RWPE2 (cell line): ENCODE measurements around the gene TRAF7.
"Not testable (repeated sequence)": the region's sequence is repeated elsewhere in the genome, so short reads cannot be mapped to it uniquely, and the experiment has no call there.

Source experiments
- ATAC-seq: fragments of 200-7000 bp; cut with Tn5 transposase; 3 replicates; pipeline ENCODE4 v1.9.1; 2021; ENCODE audit warnings: low read depth
- DNase-seq: peaks from one replicate; pipeline ENCODE4 v3.0.0-alpha.2; 2020; ENCODE audit warnings: low spot score
- H3K27ac ChIP-seq: fragments of 450-650 bp; 2 replicates; pipeline ENCODE4 v1.5.1; 2017; ENCODE audit warnings: mild to moderate bottlenecking; ENCODE audit not compliant: poor library complexity, severe bottlenecking
- H3K27me3 ChIP-seq: fragments of 250-450 bp; sonication (Bioruptor Pico); 2 replicates; pipeline ENCODE4 v1.5.1; 2021; ENCODE audit warnings: mild to moderate bottlenecking, moderate library complexity; ENCODE audit not compliant: insufficient read depth, poor library complexity, severe bottlenecking
- H3K36me3 ChIP-seq: fragments of 250-450 bp; sonication (Bioruptor Pico); 2 replicates; pipeline ENCODE4 v1.5.1; 2020; ENCODE audit warnings: low read depth, mild to moderate bottlenecking, moderate library complexity
- H3K4me1 ChIP-seq: fragments of 250-450 bp; sonication (Bioruptor Pico); 2 replicates; pipeline ENCODE4 v1.5.1; 2021; ENCODE audit warnings: mild to moderate bottlenecking, moderate library complexity; ENCODE audit not compliant: insufficient read depth, poor library complexity, severe bottlenecking
- H3K4me3 ChIP-seq: fragments of 250-450 bp; sonication (Bioruptor Pico); 2 replicates; pipeline ENCODE4 v1.5.1; 2021; ENCODE audit warnings: mild to moderate bottlenecking, moderate library complexity; ENCODE audit not compliant: severe bottlenecking
- H3K9me3 ChIP-seq: fragments of 250-450 bp; sonication (Bioruptor Pico); 2 replicates; pipeline ENCODE4 v1.5.1; 2021; ENCODE audit warnings: mild to moderate bottlenecking, moderate library complexity; ENCODE audit not compliant: severe bottlenecking
- TF ChIP-seq, protein P1 (sequence below): fragments of 450-650 bp; IDR thresholded peaks from one replicate; pipeline ENCODE4 v1.5.1; 2017; ENCODE audit warnings: mild to moderate bottlenecking, moderate library complexity; ENCODE audit not compliant: poor library complexity, severe bottlenecking

The TRAF7 gene

DNA sequence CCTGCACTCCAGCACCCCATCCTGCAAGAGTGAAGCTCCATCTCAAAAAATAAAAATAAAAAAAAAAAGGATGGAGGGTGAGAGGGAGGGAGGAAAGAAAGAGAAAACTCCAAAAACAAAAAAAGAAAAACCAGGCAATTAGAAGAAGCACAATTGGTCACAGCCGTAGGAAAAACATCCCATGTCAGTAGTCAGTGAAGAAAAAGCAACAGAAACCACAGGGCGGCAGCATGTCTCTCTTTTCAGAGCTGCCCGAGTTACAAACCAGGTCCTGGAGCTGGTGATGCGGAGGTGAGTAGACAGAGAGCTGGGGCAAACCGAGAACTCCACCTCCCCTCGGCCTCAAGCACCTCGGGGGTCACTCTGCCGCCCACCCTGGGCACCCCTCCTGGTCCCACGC lies 34.3 kb upstream of the TRAF7 start:
- not testable (repeated sequence) for H3K36me3 ChIP-seq, H3K9me3 ChIP-seq, H3K27me3 ChIP-seq, H3K4me3 ChIP-seq, DNase-seq
- H3K4me1 ChIP-seq: peaks cover 17% of the 10 kb centered on the region
- H3K27ac ChIP-seq: peak overlapping the region; percentile 99
- peak; percentile 48 for ATAC-seq
- TF ChIP-seq, protein P1, sequence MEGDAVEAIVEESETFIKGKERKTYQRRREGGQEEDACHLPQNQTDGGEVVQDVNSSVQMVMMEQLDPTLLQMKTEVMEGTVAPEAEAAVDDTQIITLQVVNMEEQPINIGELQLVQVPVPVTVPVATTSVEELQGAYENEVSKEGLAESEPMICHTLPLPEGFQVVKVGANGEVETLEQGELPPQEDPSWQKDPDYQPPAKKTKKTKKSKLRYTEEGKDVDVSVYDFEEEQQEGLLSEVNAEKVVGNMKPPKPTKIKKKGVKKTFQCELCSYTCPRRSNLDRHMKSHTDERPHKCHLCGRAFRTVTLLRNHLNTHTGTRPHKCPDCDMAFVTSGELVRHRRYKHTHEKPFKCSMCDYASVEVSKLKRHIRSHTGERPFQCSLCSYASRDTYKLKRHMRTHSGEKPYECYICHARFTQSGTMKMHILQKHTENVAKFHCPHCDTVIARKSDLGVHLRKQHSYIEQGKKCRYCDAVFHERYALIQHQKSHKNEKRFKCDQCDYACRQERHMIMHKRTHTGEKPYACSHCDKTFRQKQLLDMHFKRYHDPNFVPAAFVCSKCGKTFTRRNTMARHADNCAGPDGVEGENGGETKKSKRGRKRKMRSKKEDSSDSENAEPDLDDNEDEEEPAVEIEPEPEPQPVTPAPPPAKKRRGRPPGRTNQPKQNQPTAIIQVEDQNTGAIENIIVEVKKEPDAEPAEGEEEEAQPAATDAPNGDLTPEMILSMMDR: peak; percentile 40

DNA sequence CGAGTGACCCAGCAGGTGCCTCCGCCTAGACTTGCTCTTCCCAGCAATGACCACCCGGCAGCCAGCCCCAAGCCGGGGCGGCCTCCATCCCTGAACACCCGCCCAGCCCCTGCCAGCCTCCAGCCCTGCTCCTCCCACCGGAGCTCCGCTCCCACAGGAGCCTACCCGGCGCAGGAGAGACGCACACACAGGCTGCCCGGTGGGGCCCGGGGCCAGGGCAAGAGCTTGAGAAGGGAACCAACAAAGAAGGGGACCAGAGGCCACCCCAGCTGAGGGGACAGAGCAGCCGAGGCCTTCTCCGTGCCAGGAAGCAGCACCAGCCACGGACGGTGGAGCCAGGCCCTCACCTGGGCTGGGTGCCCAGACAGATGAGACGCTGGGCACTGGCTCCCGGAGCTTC lies 33.7 kb upstream of the TRAF7 start:
- TF ChIP-seq, protein P1: no peak
- 0 out of 2 replicates have a peak, but pooled peaks cover 3% of the 10 kb centered on the region for H3K36me3 ChIP-seq
- peak overlapping the region; percentile 99 for H3K27ac ChIP-seq
- peaks cover 18% of the 10 kb centered on the region for H3K4me1 ChIP-seq
- ATAC-seq (peak; percentile 26; the same call in 2 of the 3 replicates), DNase-seq (no peak)
- H3K4me3 ChIP-seq: peak overlapping the region; percentile 12
- no peaks in the 10 kb centered on the region for H3K9me3 ChIP-seq
- no peaks in the 10 kb centered on the region for H3K27me3 ChIP-seq

DNA sequence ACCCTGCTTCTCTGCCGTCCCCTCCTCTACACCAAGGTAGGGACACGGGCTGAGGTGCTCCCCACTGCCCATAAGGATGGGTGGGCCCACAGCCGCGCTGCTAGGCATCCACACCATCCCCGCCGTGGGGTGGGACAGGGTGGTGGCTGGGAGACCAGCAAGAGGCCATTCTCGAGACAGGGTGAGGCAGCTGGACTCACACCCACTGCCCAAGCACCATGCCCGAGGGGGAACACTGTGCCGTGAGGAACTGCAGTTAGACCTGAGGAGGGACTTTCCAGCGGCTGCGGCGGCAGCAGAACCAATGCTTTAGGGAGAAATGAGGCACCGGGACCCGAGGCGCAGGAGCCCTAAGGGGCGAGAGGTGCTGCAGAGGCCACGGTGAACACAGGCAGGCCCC lies 33.2 kb upstream of the TRAF7 start:
- H3K9me3 ChIP-seq: no peaks in the 10 kb centered on the region
- no peak overlapping the region for H3K4me3 ChIP-seq
- peak overlapping the region; percentile 99 for H3K27ac ChIP-seq
- peaks cover 18% of the 10 kb centered on the region for H3K4me1 ChIP-seq
- H3K36me3 ChIP-seq: 0 out of 2 replicates have a peak, but pooled peaks cover 3% of the 10 kb centered on the region
- TF ChIP-seq, protein P1: no peak
- ATAC-seq (no peak), DNase-seq (no peak)
- H3K27me3 ChIP-seq: no peaks in the 10 kb centered on the region

DNA sequence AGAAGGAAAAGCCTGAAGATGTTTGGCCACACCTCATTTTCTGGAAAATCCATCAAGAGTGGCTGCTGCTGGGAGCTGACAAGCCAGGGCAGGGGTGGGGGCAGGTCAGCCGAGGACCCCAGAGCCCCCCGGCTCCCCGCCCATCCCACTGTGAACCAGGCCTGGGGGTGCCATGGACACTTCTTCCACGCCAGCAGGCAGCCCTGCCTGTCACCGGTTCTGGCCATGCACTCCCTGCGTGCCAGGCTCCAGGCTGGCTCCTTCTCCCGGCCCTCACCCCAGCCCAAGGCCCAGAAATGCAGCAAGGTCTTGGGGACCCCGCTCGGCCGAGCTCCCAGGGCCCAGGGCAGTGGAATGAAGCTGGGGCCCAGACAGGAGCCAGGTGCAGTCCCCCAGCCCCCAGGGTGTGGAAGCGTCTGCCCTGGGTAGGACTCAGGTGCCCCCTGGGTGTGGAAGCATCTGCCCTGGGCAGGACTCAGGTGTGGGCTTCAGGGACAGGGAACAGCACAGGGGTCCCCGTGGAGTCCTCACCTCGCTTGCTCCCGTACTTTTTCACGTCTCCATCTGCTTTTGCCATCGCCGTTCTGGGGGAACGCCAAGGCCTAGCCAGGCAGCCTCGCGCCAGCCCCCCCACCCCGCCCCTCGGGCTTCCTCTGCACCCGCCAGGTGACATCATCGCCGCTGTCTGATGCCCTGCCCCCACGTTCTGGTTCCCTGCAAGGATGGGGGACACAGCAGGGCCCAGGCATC lies 32.5 kb upstream of the TRAF7 start:
- H3K27me3 ChIP-seq, DNase-seq, ATAC-seq, H3K9me3 ChIP-seq, H3K36me3 ChIP-seq: not testable (repeated sequence)
- peak overlapping the region; percentile 99 for H3K27ac ChIP-seq
- H3K4me1 ChIP-seq: peaks cover 20% of the 10 kb centered on the region
- peak overlapping the region; percentile 16 for H3K4me3 ChIP-seq

DNA sequence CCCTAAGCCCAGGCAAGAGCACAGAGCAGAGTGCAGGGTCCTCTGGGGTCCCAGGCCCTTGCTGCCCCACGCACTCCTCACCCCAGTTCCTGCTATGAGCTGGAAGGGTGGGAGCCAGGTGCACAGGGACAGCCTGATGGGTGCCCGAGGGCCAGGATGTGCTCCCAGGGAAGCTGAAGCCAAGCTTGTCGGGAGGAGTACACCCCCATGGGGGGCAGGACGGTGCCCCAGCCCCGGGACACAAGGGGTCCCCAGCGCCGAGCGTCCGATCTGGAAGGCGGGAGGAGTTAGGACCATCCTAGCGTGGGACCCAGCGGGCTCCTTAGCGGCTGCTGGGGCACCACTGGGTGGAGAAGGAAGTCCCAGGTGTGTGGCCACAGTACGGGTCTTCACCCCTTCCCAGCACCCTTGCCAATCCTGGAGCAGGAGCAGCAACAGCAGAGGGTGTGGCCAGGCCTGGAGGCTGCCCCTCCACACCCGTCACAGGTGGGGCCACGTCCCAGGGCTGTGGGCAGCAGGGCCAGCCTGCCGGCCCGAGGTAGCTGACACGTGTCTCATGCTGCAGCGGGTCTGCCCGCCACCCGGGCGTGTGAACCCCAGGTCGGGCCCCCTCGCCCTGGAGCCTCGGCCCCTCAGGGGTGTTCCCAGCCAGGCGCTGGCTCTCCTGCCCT lies 31.7 kb upstream of the TRAF7 start:
- peak; percentile 65 for ATAC-seq
- H3K4me3 ChIP-seq: peak overlapping the region; percentile 22
- not testable (repeated sequence) for H3K9me3 ChIP-seq, DNase-seq, H3K27me3 ChIP-seq, H3K36me3 ChIP-seq
- peaks cover 24% of the 10 kb centered on the region for H3K4me1 ChIP-seq
- H3K27ac ChIP-seq: peak overlapping the region; percentile 99

DNA sequence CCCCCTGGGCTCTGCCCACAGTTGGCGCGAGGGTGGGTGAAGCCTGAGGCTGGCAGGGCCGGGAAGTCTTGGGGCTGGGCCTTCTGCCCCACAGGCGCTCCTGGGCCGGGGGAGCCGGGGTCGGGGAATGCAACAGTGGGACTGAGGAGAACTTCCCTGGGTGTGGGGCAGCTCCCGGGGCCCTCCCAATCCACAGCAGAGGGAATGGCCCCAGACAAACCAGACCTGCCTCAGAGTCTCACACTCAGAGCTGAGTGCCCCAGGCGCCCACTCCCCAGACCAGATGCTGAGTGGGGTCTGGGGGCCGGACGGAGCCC lies 31.2 kb upstream of the TRAF7 start:
- H3K9me3 ChIP-seq, DNase-seq, H3K27me3 ChIP-seq, H3K36me3 ChIP-seq: not testable (repeated sequence)
- ATAC-seq: peak; percentile 21
- Histone ChIP-seq H3K4me3 (peak overlapping the region; percentile 4), H3K4me1 (peaks cover 25% of the 10 kb centered on the region), H3K27ac (peak overlapping the region; percentile 99)

DNA sequence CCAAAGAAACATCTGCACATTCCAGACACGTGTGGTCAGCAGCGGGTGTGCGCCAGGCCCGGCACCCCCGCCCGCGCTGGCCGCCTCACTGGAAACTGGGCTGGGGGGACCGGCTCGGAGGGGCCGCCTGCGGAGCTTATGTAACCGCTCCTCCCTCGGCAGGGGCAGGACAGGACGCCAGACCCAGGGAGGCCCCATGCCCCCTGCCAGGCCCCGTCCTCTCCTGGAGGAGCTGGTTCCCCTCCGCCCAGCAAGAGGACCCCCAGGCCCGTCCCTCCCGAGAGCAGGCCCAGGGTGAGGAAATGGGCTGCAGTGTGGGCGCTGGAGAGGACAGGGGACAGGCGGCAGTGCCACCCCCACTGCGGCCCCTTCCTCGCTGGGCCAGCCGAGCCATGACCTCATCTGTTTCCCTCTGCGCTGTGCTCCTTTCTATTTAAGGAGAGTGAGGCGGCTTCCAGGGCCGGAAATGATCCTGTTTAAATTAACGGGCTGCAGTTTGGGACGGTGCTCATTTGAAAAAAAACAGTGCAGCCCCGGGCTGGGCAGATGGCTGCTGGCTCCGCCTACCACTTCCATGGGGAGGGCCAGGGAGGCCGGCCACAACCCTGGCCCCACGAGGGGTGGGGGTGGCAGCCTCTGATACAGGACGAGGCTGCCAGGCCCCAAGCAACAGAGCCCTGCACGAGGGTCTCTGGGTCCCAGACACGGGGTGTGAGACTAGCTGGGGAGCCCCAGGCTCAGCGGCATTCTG lies 30.7 kb upstream of the TRAF7 start:
- Histone ChIP-seq H3K4me3 (peak overlapping the region; percentile 4), H3K27ac (peak overlapping the region; percentile 99), H3K4me1 (peaks cover 25% of the 10 kb centered on the region)
- DNase-seq, H3K36me3 ChIP-seq, H3K27me3 ChIP-seq, H3K9me3 ChIP-seq: not testable (repeated sequence)
- ATAC-seq: peak; percentile 20

DNA sequence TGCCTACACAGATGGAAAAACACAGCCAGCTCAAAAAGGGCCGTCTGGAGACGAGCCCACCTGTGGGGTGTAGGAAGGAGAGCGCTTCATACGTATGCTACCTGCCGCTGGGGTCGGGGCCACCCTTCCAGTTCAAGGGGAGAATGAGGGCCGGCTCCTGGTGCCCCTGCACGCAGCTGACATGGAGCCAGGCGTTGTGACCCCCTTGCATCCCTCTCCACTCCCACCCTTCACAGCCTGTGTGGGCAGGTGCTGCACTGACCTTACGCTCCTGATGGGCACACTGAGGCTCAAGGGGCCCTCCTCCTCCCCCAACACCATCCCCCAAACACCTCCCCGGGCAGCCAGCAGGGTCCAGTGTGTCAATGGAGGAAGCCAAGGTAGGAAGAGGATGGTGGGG lies 30.0 kb upstream of the TRAF7 start:
- H3K36me3 ChIP-seq, H3K4me3 ChIP-seq, H3K9me3 ChIP-seq, ATAC-seq, H3K27me3 ChIP-seq, DNase-seq: not testable (repeated sequence)
- Histone ChIP-seq H3K4me1 (peaks cover 25% of the 10 kb centered on the region), H3K27ac (peak overlapping the region; percentile 99)
